ENCODE measurements around the gene MASP1.

MASP1 gene

DNA sequence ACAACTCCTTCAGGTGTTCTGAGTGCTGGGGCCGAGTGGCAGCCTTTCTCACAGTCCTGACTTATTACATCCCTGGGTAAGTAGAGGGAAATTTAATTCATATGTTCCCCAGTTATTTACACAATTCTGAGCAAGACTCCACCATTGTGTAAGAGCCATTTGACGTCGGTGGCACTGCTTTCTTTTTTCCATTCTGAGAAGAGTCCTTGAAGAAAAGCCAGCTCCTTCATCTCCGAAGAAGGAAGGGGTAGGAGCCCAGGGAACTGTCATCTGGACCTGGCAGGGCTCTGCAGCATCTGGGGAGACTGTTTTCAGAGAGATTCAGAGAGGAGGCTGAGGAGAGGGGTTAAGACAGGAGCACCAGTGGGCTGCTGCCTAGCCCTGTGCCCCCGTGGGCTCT, 22.6 kb upstream of the MASP1 start:
- no peak overlapping the region for H3K4me3 ChIP-seq (ENCODE audit: low read depth, low read length)
- TF ChIP-seq, protein P1, sequence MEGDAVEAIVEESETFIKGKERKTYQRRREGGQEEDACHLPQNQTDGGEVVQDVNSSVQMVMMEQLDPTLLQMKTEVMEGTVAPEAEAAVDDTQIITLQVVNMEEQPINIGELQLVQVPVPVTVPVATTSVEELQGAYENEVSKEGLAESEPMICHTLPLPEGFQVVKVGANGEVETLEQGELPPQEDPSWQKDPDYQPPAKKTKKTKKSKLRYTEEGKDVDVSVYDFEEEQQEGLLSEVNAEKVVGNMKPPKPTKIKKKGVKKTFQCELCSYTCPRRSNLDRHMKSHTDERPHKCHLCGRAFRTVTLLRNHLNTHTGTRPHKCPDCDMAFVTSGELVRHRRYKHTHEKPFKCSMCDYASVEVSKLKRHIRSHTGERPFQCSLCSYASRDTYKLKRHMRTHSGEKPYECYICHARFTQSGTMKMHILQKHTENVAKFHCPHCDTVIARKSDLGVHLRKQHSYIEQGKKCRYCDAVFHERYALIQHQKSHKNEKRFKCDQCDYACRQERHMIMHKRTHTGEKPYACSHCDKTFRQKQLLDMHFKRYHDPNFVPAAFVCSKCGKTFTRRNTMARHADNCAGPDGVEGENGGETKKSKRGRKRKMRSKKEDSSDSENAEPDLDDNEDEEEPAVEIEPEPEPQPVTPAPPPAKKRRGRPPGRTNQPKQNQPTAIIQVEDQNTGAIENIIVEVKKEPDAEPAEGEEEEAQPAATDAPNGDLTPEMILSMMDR (IDR thresholded peaks at IDR 0.05; ENCODE audit: low read depth, low read length) = no peak

DNA sequence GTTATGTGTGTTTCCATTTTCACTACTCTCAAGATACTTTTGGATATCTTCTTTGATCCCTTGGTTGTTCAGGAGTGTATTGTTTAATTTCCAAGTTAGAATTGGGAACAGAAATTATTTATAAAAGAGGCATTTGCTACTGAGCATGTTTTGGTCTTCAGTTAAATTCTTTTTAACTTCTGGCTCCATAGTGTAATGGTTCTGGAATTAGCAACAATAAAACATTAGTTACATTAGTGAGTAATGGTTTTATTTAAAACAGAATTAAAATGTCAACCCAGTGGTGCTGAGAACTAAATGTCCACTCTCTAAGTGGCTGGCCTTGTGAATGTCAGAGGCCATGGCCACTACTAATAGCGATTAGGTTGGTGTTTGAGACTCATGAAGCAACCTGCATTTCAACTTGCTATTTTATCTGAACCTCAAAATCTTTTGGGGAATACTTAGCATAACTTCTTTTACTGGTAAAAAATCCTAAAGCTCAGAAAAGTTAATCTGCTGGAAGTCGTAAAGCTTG, 19.5 kb upstream of the MASP1 start:
- TF ChIP-seq, protein P1 (IDR thresholded peaks at IDR 0.05; ENCODE audit: low read depth, low read length) = no peak
- no peak overlapping the region for H3K4me3 ChIP-seq (ENCODE audit: low read depth, low read length)

DNA sequence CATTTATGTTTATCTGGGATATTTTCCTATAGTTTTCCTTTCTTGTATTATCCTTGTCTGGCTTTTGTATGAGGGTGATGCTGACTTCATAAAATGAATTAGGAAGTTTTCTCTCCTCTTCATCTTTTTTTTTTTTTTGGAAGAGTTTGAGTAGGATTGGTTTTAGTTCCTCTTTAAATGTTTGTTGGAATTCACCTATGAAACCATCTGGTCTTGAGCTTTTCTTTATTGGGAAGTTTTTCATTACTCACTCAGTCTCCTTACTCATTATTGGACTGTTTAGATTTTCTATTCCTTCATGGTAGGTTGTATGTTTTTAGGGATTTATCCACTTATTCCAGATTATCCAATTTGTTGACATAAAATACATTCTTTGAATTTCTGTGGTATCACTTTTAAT, 18.7 kb upstream of the MASP1 start:
- no peak overlapping the region for H3K4me3 ChIP-seq (ENCODE audit: low read depth, low read length)
- TF ChIP-seq, protein P1 (IDR thresholded peaks at IDR 0.05; ENCODE audit: low read depth, low read length) = no peak

DNA sequence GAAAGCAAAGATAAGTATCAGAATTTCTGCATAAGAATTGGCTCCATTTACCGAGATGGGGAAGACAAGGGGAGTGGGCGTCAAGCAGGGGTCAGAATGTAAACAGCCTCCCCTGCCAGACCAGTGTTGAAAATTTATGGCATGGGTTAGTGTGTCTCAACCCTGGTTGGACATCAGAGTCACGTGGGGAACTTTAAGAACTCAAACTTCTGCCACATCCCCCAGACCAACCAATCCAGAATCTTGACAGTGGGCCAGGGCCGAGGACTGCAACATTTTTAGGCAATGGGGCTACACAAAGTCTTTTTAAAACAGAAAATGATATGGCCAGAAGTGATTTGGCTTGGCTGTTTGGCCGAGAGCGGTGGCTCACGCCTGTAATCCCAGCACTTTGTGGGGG, 14.3 kb upstream of the MASP1 start:
- TF ChIP-seq, protein P1 (IDR thresholded peaks at IDR 0.05; ENCODE audit: low read depth, low read length) = no peak
- H3K4me3 ChIP-seq (ENCODE audit: low read depth, low read length) = no peak overlapping the region

DNA sequence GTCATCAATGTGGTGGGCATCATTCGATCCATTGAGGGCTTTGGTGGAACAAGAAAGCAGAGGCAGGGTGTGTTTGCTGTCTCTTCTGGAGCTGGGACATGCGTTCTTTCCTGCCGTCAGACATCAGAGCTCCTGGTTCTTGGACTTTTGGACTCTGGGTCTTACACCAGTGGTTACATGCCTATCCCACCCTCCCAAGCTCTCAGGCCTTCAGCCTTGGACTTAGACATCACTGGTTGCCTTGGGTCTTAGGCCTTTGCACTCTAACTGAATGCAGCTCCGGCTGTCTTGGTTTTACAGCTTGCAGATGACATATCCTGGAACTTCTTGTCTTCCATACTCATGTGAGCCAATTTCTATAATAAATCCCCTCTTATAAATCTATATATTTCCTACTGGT, 8.1 kb upstream of the MASP1 start:
- TF ChIP-seq, protein P1 (IDR thresholded peaks at IDR 0.05; ENCODE audit: low read depth, low read length) = no peak
- H3K4me3 ChIP-seq (ENCODE audit: low read depth, low read length) = no peak overlapping the region

DNA sequence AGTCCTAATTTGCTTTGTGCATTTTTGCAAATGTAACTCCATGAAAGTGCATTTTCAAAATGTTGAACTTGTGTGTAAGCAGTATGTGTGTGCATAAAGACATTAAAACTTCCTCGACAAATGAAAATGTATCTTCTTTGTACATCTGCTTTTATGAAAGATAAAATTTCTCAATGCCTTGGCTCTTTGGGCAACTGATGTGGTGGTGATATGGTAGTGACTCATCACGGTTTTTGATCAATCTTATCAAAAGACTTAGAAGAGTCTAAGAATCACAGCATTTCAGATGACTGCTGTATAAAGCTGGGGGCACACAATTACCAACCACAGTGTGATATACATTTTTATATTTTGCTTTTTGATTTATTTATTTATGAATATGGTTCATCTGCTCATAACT, 5.4 kb upstream of the MASP1 start:
- no peak overlapping the region for H3K4me3 ChIP-seq (ENCODE audit: low read depth, low read length)
- TF ChIP-seq, protein P1 (IDR thresholded peaks at IDR 0.05; ENCODE audit: low read depth, low read length) = no peak

DNA sequence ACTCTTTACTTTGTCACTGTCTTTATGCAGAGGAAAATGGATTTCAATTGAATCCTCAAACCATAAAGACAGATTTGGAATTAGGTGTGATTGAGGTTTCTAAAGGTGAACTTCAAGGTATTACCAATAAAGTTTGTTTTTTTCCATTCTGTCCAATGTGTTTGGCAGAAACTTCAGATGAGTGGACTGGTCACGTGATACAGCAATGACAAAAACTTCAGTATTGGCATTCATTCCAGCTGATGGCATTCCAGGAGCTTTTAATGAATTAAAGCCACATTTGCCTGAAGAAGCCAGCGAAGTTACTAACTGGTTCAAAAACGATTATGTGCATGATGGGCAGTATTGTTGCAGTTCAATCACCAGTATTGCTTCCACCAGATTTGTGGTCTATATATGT, 4.5 kb upstream of the MASP1 start:
- TF ChIP-seq, protein P1 (IDR thresholded peaks at IDR 0.05; ENCODE audit: low read depth, low read length) = no peak
- no peak overlapping the region for H3K4me3 ChIP-seq (ENCODE audit: low read depth, low read length)
